Mammary epithelial cell (primary cell): Measurements from ENCODE around the gene PRMT7.

Experiments used
- CTCF ChIP-seq, 2 donors: IDR thresholded peaks in 1 of 2; conservative IDR thresholded peaks in 1 of 2; 2 replicates each; pipeline ENCODE4 v1.5.1; 2011 to 2012; ENCODE audit warnings: inconsistent platforms in 2 of 2, low read length in 2 of 2, mild to moderate bottlenecking in 2 of 2, control low read depth in 1 of 2, low read depth in 1 of 2; ENCODE audit not compliant: insufficient read depth in 1 of 2; ENCODE audit errors: extremely low read depth in 1 of 2
- EZH2 ChIP-seq: IDR thresholded peaks from 2 replicates; pipeline ENCODE4 v1.6.1; 2012; ENCODE audit warnings: low read length, inconsistent platforms, borderline replicate concordance

- TF ChIP-seq CTCF (conservative IDR thresholded peaks at IDR 0.05 in 1 of 2, IDR thresholded peaks at IDR 0.05 in 1 of 2; ENCODE audit: extremely low read depth in 1 of 2, insufficient read depth in 1 of 2, low read depth in 1 of 2, low read length in 2 of 2) (no peak), EZH2 (no peak)
Observed at GRCh38 chr16:68359398-68360191, 48.8 kb downstream of the PRMT7 start.
